Naive thymus-derived CD4-positive, alpha-beta T cell (primary cell): Measurements from ENCODE around the gene TACC2. TPM values are rescaled to one million over a fixed set of nuclear protein-coding genes. Genes with fewer than 3 reads are reported as not detected.
"Not testable (repeated sequence)": the region's sequence is repeated elsewhere in the genome, so short reads cannot be mapped to it uniquely, and the experiment has no call there.

Experiments
- ATAC-seq: fragments of 150-1000 bp; cut with Tn5 transposase; 2 replicates; pipeline ENCODE4 v1.10.0; 2021; ENCODE audit warnings: mild to moderate bottlenecking, moderate library complexity
- CTCF ChIA-PET: fragments of 350-600 bp; sonication (Branson Sonifier 250); formaldehyde crosslinking; loops from one replicate; lab custom pipeline; 2021; ENCODE audit warnings: antibody characterized with exemption; lab: Charles Lee
- POLR2A ChIA-PET: fragments of 350-600 bp; sonication (Branson Sonifier 250); formaldehyde crosslinking; loops from one replicate; lab custom pipeline; 2021; ENCODE audit warnings: antibody characterized with exemption, inconsistent platforms; lab: Charles Lee
- DNase-seq, 9 donors: peaks; one replicate each; pipeline versions ENCODE4 v3.0.0 to v3.0.0-alpha.2; 2020 to 2022; ENCODE audit warnings: mixed read lengths in 1 of 9
- H3K27ac ChIP-seq: one replicate; pipeline ENCODE4 v1.7.0; 2013; ENCODE audit warnings: mild to moderate bottlenecking, low read depth, low read length, moderate library complexity
- H3K27me3 ChIP-seq, 2 donors: one replicate each; pipeline ENCODE4 v1.7.0; 2013; ENCODE audit warnings: low read length in 2 of 2, mild to moderate bottlenecking in 2 of 2, moderate library complexity in 2 of 2; ENCODE audit not compliant: control insufficient read depth in 2 of 2, insufficient read depth in 2 of 2
- H3K36me3 ChIP-seq, 3 experiments: 1 replicate in 2 of 3; 2 replicates in 1 of 3; pipeline ENCODE4 v1.7.0; 2013; ENCODE audit warnings: low read length in 3 of 3, mild to moderate bottlenecking in 3 of 3, moderate library complexity in 1 of 3; ENCODE audit not compliant: insufficient read depth in 3 of 3, control insufficient read depth in 2 of 3
- H3K4me1 ChIP-seq, 2 donors: one replicate each; pipeline ENCODE4 v1.7.0; 2013; ENCODE audit warnings: low read length in 2 of 2, mild to moderate bottlenecking in 2 of 2, moderate library complexity in 1 of 2; ENCODE audit not compliant: control insufficient read depth in 2 of 2, insufficient read depth in 2 of 2
- H3K4me3 ChIP-seq: 2 replicates; pipeline ENCODE4 v1.7.0; 2013; ENCODE audit warnings: mild to moderate bottlenecking, low read length
- H3K9me3 ChIP-seq, 3 experiments: 1 replicate in 2 of 3; 2 replicates in 1 of 3; pipeline ENCODE4 v1.7.0; 2013; ENCODE audit warnings: low read length in 3 of 3; ENCODE audit not compliant: control insufficient read depth in 2 of 3
- H3K27ac Mint-ChIP-seq, 9 donors: one replicate each; pipeline ENCODE4 v1.8.0; 2020 to 2022; ENCODE audit warnings: mixed read lengths in 9 of 9, mild to moderate bottlenecking in 8 of 9, moderate library complexity in 5 of 9, inconsistent platforms in 2 of 9
- H3K27me3 Mint-ChIP-seq, 5 donors: one replicate each; pipeline ENCODE4 v1.8.0; 2021 to 2022; ENCODE audit warnings: mixed read lengths in 5 of 5, mild to moderate bottlenecking in 1 of 5
- H3K36me3 Mint-ChIP-seq, 5 donors: one replicate each; pipeline ENCODE4 v1.8.0; 2020 to 2022; ENCODE audit warnings: mixed read lengths in 5 of 5, mild to moderate bottlenecking in 3 of 5, inconsistent platforms in 1 of 5
- H3K4me1 Mint-ChIP-seq, 7 donors: one replicate each; pipeline ENCODE4 v1.8.0; 2020 to 2022; ENCODE audit warnings: mixed read lengths in 7 of 7, mild to moderate bottlenecking in 3 of 7, inconsistent platforms in 1 of 7
- H3K4me3 Mint-ChIP-seq, 10 donors: one replicate each; pipeline ENCODE4 v1.8.0; 2020 to 2022; ENCODE audit warnings: mild to moderate bottlenecking in 10 of 10, mixed read lengths in 10 of 10, moderate library complexity in 6 of 10, inconsistent platforms in 2 of 10
- H3K9me3 Mint-ChIP-seq, 11 donors: one replicate each; pipeline ENCODE4 v1.8.0; 2020 to 2022; ENCODE audit warnings: mixed read lengths in 11 of 11, mild to moderate bottlenecking in 4 of 11, inconsistent platforms in 1 of 11, moderate library complexity in 1 of 11
- intact Hi-C, 2 donors: fragments of 100-400 bp; cut with micrococcal nuclease; formaldehyde crosslinking; loops; one replicate each; pipeline ENCODE4 v1.15.1; 2023
- polyA plus RNA-seq, 2 donors: library from polyadenylated mRNA; unstranded; fragments of 300-500 nt; fragmentation: Illumina TruSeq; gene quantifications; one replicate each; pipeline ENCODE4 v1.2.3, GENCODE V29; 2021
- total RNA-seq, 6 experiments: library from RNA in 5 of 6; stranded (reverse) in 5 of 6; gene quantifications; 1 replicate in 5 of 6; 2 replicates in 1 of 6; pipeline ENCODE4 v1.2.3 and lab custom pipeline; 2021 to 2026

Gene TACC2
- total and polyA plus RNA-seq, 7 experiments from 2014 or later, result 0.16 TPM; not detected in 6

DNA sequence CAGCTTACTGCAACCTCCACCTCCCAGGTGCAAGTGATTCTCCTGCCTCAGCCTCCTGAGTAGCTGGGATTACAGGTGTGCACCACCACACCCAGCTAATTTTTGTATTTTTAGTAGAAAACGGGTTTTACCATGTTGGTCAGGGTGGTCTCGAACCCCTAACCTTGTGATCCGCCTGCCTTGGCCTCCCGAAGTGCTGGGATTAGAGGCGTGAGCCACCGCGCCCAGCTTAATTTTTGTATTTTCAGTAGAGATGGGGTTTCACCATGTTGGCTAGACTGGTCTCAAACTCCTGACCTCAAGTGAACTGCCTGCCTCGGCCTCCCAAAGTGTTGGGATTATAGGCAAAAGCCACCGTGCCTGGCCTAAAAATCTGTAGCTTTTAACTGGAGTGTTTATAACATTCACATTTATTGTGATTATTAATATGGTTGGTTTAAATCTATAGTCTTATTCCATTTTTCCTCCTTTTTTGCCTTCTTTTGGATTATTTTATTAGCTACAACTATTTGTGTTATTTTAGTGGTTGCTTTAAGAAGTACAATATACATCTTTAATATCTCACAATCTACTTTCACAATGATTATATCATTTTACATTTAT lies 77.5 kb downstream of the TACC2 start:
- H3K9me3 ChIP-seq, H3K4me3 ChIP-seq, intact Hi-C loops, H3K27ac ChIP-seq, H3K4me1 Mint-ChIP-seq, H3K36me3 Mint-ChIP-seq, H3K36me3 ChIP-seq, ATAC-seq, H3K9me3 Mint-ChIP-seq, H3K27me3 ChIP-seq, H3K4me1 ChIP-seq, DNase-seq, H3K27ac Mint-ChIP-seq, POLR2A ChIA-PET, H3K4me3 Mint-ChIP-seq, CTCF ChIA-PET: not testable (repeated sequence)
- peaks cover 0 to 13% (median 6%) of the 10 kb centered on the region in 5 donors for H3K27me3 Mint-ChIP-seq

DNA sequence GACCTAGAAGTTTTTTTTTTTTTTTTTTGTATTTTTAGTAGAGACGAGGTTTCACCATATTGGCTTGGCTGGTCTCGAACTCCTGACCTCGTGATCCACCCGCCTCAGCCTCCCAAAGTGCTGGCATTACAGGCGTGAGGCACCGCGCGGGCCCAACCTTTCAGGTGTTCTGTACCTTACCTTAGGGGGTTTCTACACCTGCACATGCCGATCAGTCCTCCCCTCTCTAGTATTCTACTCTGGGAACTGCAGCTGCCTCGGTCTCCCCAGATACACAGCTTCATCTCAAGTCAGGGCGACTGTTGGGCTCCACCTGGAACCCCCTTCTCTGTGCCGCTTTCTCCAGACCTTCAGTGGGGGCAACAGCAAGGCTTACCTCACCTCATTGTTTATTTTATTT lies 79.9 kb downstream of the TACC2 start:
- DNase-seq, result no peak
- Mint-ChIP-seq H3K36me3 (no peaks in the 10 kb centered on the region), H3K9me3 (peaks cover 0 to 8% (median 0%) of the 10 kb centered on the region in 11 donors), H3K4me3 (no peak overlapping the region), H3K27me3 (peaks cover 0 to 22% (median 8%) of the 10 kb centered on the region in 5 donors), H3K4me1 (no peaks in the 10 kb centered on the region), H3K27ac (no peak overlapping the region)
- H3K9me3 ChIP-seq, result no peaks in the 10 kb centered on the region
- no peak overlapping the region for H3K27ac ChIP-seq
- no peaks in the 10 kb centered on the region for H3K36me3 ChIP-seq
- ChIA-PET CTCF (no interaction called here), POLR2A (no interaction called here)
- H3K27me3 ChIP-seq, result no peaks in the 10 kb centered on the region
- no peaks in the 10 kb centered on the region for H3K4me1 ChIP-seq
- no peak overlapping the region for H3K4me3 ChIP-seq
- ATAC-seq, result no peak
- intact Hi-C loops, result no loop called here

DNA sequence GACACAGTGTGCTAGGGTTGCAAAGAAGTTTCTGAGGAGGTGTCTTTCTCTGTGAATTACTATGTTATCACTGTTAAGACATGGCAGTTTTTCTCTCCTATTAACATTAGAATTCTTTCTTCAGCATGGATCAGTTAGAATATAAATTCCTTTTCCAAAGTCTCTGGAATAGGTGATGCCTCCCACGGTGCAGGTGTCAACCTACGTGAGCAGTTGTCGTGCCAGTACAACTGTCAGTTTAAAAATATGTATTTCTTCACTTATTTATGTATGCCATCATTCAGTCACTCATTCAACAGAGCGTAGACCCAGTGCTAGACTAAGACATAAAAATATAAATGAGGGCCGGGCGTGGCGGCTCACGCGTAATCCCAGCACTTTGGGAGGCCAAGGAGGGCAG lies 83.5 kb downstream of the TACC2 start:
- Mint-ChIP-seq H3K9me3 (peaks cover 0 to 8% (median 0%) of the 10 kb centered on the region in 11 donors), H3K27me3 (peaks cover 0 to 22% (median 12%) of the 10 kb centered on the region in 5 donors), H3K4me1 (no peaks in the 10 kb centered on the region), H3K27ac (no peak overlapping the region), H3K36me3 (no peaks in the 10 kb centered on the region), H3K4me3 (no peak overlapping the region)
- H3K27me3 ChIP-seq, result no peaks in the 10 kb centered on the region
- no peaks in the 10 kb centered on the region for H3K36me3 ChIP-seq
- H3K4me3 ChIP-seq, result no peak overlapping the region
- ChIA-PET CTCF (no interaction called here), POLR2A (no interaction called here)
- H3K9me3 ChIP-seq, result no peaks in the 10 kb centered on the region
- DNase-seq (no peak), ATAC-seq (no peak)
- intact Hi-C loops, result no loop called here
- H3K27ac ChIP-seq, result no peak overlapping the region
- no peaks in the 10 kb centered on the region for H3K4me1 ChIP-seq

DNA sequence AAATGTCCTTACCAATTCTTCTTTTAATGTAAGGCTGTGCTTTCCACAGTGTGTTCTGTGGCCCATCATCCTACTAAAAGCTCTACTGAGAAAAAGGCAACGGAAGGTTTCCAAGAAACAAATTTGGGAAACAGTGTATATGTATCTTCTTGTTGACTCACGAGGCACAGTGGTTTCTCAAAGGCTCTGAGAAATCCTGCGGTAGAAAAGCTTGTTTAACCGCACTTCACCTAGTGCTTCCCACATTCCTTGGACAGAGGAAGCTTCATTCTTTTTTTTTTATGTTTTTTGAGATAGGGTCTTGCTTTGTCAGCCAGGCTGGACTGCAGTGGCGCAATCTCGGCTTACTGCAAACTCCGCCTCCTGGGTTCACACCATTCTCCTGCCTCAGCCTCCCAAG lies 84.5 kb downstream of the TACC2 start:
- no peaks in the 10 kb centered on the region for H3K27me3 ChIP-seq
- no peaks in the 10 kb centered on the region for H3K9me3 ChIP-seq
- Mint-ChIP-seq H3K27me3 (peaks cover 0 to 22% (median 8%) of the 10 kb centered on the region in 5 donors), H3K9me3 (peaks cover 0 to 3% (median 0%) of the 10 kb centered on the region in 11 donors), H3K4me1 (no peaks in the 10 kb centered on the region), H3K36me3 (no peaks in the 10 kb centered on the region), H3K27ac (no peak overlapping the region), H3K4me3 (no peak overlapping the region)
- H3K27ac ChIP-seq, result no peak overlapping the region
- no peak overlapping the region for H3K4me3 ChIP-seq
- no peaks in the 10 kb centered on the region for H3K4me1 ChIP-seq
- DNase-seq (no peak), ATAC-seq (no peak)
- intact Hi-C loops, result no loop called here
- ChIA-PET POLR2A (no interaction called here), CTCF (no interaction called here)
- H3K36me3 ChIP-seq, result no peaks in the 10 kb centered on the region

DNA sequence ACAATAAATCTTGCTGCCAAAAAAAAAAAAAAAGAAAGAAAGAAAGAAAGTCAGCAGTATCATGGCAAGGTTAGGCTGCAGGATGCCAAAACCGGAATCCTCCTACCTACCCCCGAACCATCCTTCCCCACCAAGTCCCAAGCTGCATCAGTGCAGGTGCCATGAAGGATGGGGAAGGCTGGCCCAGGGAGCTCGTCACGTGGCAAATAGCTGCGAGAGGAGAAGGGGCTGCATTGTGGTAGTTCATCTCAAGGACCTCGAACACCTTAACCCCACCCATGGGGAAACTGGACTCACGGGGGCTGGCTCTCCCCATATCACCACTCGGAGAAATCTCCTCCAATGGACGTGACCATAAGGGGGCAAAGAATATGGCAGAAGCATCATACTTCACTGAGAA lies 86.2 kb downstream of the TACC2 start:
- Histone ChIP-seq H3K9me3 (no peaks in the 10 kb centered on the region), H3K27ac (no peak overlapping the region), H3K27me3 (no peaks in the 10 kb centered on the region), H3K4me3 (no peak overlapping the region), H3K36me3 (no peaks in the 10 kb centered on the region), H3K4me1 (no peaks in the 10 kb centered on the region)
- H3K4me1 Mint-ChIP-seq, result no peaks in the 10 kb centered on the region
- DNase-seq (no peak), ATAC-seq (no peak)
- H3K27me3 Mint-ChIP-seq, result peaks cover 0 to 12% (median under 1%) of the 10 kb centered on the region in 5 donors
- CTCF ChIA-PET, result no interaction called here
- intact Hi-C loops, result no loop called here
- H3K9me3 Mint-ChIP-seq, result no peaks in the 10 kb centered on the region
- H3K4me3 Mint-ChIP-seq, result no peak overlapping the region
- POLR2A ChIA-PET, result no interaction called here
- H3K36me3 Mint-ChIP-seq, result no peaks in the 10 kb centered on the region
- H3K27ac Mint-ChIP-seq, result no peak overlapping the region

DNA sequence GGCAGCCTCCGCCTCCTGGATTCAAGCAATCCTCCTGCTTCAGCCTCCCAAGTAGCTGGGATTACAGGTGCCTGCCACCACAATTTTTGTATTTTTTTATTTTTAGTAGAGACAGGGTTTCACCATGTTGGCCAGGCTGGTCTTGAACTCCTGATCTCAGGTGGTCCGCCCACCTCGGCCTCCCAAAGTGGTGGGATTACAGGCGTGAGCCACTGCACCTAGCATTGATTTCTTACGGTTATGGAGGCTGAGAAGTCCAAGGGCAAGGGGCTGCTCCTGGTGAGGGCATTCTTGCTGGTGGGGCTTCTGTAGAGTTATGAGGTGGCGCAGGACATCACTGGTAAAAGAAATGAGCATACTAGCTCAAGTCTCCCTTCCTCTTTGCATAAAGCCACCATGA lies 86.9 kb downstream of the TACC2 start:
- ATAC-seq, CTCF ChIA-PET, H3K27ac Mint-ChIP-seq, intact Hi-C loops, H3K36me3 Mint-ChIP-seq, H3K4me1 Mint-ChIP-seq, H3K9me3 ChIP-seq, H3K4me3 Mint-ChIP-seq, DNase-seq, H3K4me3 ChIP-seq, POLR2A ChIA-PET, H3K9me3 Mint-ChIP-seq, H3K4me1 ChIP-seq, H3K27ac ChIP-seq, H3K36me3 ChIP-seq, H3K27me3 ChIP-seq: not testable (repeated sequence)
- peaks cover 0 to 12% (median 0%) of the 10 kb centered on the region in 5 donors for H3K27me3 Mint-ChIP-seq

DNA sequence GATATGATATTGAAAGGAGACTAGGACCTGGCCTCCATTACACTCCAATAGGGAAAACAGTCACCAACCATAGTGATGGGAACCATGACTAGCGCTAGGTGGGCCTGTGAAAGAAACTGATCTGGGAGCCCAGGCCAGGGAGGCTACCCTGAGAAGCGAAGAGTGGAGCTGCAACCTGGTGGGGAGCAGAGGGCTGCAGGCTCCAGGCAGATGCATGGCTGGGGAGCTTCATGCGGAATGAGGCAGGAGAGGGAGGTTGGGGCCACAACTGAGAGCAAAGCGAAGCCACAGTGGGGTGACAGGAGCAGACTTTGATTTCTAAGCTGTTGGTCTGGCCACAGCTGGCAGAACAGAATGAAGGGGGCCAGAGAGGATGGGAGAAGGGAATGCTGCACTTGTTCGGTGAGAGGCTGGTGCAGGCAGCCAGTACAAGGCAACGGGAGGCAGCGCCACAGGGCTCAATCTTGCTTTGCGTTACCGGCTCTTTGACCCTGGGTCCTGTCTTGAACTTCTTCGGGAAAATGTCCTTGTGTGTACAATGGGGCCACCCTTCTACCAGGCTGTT lies 88.4 kb downstream of the TACC2 start:
- no peak overlapping the region for H3K4me3 ChIP-seq
- H3K9me3 Mint-ChIP-seq, result no peaks in the 10 kb centered on the region
- H3K4me3 Mint-ChIP-seq, result no peak overlapping the region
- no peak overlapping the region for H3K27ac ChIP-seq
- intact Hi-C loops, result no loop called here
- ATAC-seq, result no peak
- H3K36me3 Mint-ChIP-seq, result no peaks in the 10 kb centered on the region
- H3K27me3 ChIP-seq, result no peaks in the 10 kb centered on the region
- H3K4me1 Mint-ChIP-seq, result no peaks in the 10 kb centered on the region
- ChIA-PET CTCF (no interaction called here), POLR2A (no interaction called here)
- H3K27ac Mint-ChIP-seq, result no peak overlapping the region
- H3K27me3 Mint-ChIP-seq, result peaks cover 0 to 6% (median 0%) of the 10 kb centered on the region in 5 donors
- H3K9me3 ChIP-seq, result no peaks in the 10 kb centered on the region
- no peak for DNase-seq
- no peaks in the 10 kb centered on the region for H3K4me1 ChIP-seq
- no peaks in the 10 kb centered on the region for H3K36me3 ChIP-seq
